HG03039 (cell line): ENCODE data around the gene HOXA6.

Experiments
- ATAC-seq: cut with Tn5 transposase; IDR thresholded peaks from one replicate; pipeline ENCODE4 v1.9.1; 2021; ENCODE audit warnings: mild to moderate bottlenecking, moderate library complexity; ENCODE audit not compliant: unreplicated experiment

HOXA6 gene

GRCh38 chr7:27125986-27126394, 21.6 kb downstream of the HOXA6 start:
- no peak for ATAC-seq

GRCh38 chr7:27124902-27125689, 22.5 kb downstream of the HOXA6 start:
- no peak for ATAC-seq

- ATAC-seq = no peak
Measured at GRCh38 chr7:27124096-27124901, 23.3 kb downstream of the HOXA6 start.

- ATAC-seq = no peak
Measured at GRCh38 chr7:27123477-27124053, 24.0 kb downstream of the HOXA6 start.

GRCh38 chr7:27123007-27123476, 24.5 kb downstream of the HOXA6 start:
- no peak for ATAC-seq

- ATAC-seq = no peak
Measured at GRCh38 chr7:27122077-27122910, 25.3 kb downstream of the HOXA6 start.

- no peak for ATAC-seq
Measured at GRCh38 chr7:27121684-27122076, 25.9 kb downstream of the HOXA6 start.

- ATAC-seq = no peak
Measured at GRCh38 chr7:27119412-27119911, 28.1 kb downstream of the HOXA6 start.

GRCh38 chr7:27118580-27118979, 29.0 kb downstream of the HOXA6 start:
- no peak for ATAC-seq

- ATAC-seq = no peak
Measured at GRCh38 chr7:27117887-27118491, 29.6 kb downstream of the HOXA6 start.

GRCh38 chr7:27116962-27117886, 30.4 kb downstream of the HOXA6 start:
- ATAC-seq = no peak

- ATAC-seq = no peak
Measured at GRCh38 chr7:27116031-27116961, 31.3 kb downstream of the HOXA6 start.

GRCh38 chr7:27115221-27116026, 32.1 kb downstream of the HOXA6 start:
- ATAC-seq = no peak

- ATAC-seq = no peak
Measured at GRCh38 chr7:27114881-27115220, 32.7 kb downstream of the HOXA6 start.

GRCh38 chr7:27113991-27114769, 33.4 kb downstream of the HOXA6 start:
- no peak for ATAC-seq
